GM06990 (cell line): ENCODE results near the gene DUS4L.

ENCODE experiments used
- DNase-seq: peaks from one replicate; pipeline ENCODE4 v3.0.0-alpha.2; 2011; ENCODE audit not compliant: insufficient read length; ENCODE audit errors: extremely low read depth
- H3K27me3 ChIP-seq: replicated peaks from 2 replicates; pipeline ENCODE4 v1.6.0; 2011; ENCODE audit warnings: low read length; ENCODE audit not compliant: control insufficient read depth, insufficient read depth
- H3K36me3 ChIP-seq: 2 replicates; pipeline ENCODE4 v1.5.1; 2011; ENCODE audit warnings: low read length; ENCODE audit not compliant: control insufficient read depth, insufficient read depth
- H3K4me3 ChIP-seq: replicated peaks from 2 replicates; pipeline ENCODE4 v1.5.1; 2011; ENCODE audit warnings: low read depth, mild to moderate bottlenecking, control low read depth, low read length
- CTCF ChIP-seq: IDR thresholded peaks from 2 replicates; pipeline ENCODE4 v1.5.1; 2011; ENCODE audit warnings: low read length, control low read depth, mild to moderate bottlenecking, inconsistent platforms; ENCODE audit not compliant: insufficient read depth, poor library complexity, severe bottlenecking

Gene DUS4L

GRCh38 chr7:107622429-107622828 lies 58.7 kb downstream of the DUS4L start:
- no peak for DNase-seq
- TF ChIP-seq CTCF = no peak
- H3K4me3 ChIP-seq = no peak overlapping the region
- H3K36me3 ChIP-seq = 0 out of 2 replicates have a peak, but pooled peaks cover 4% of the 10 kb centered on the region
- H3K27me3 ChIP-seq = no peaks in the 10 kb centered on the region

GRCh38 chr7:107622894-107623293 lies 59.1 kb downstream of the DUS4L start:
- Histone ChIP-seq H3K27me3 (no peaks in the 10 kb centered on the region), H3K36me3 (0 out of 2 replicates have a peak, but pooled peaks cover 4% of the 10 kb centered on the region), H3K4me3 (no peak overlapping the region)
- no peak for TF ChIP-seq CTCF
- no peak for DNase-seq

- Histone ChIP-seq H3K4me3 (no peak overlapping the region), H3K27me3 (no peaks in the 10 kb centered on the region), H3K36me3 (no peaks in the 10 kb centered on the region)
- TF ChIP-seq CTCF = no peak
- no peak for DNase-seq
Measured at GRCh38 chr7:107627002-107627401, 63.2 kb downstream of the DUS4L start.
